Prostate gland (tissue), 2 donors: ENCODE data around the gene FXYD2. TPM values are rescaled to one million over a fixed set of nuclear protein-coding genes. Genes with fewer than 3 reads are reported as not detected.

Source experiments
- DNase-seq: peaks from one replicate; pipeline ENCODE4 v3.0.0-alpha.2; 2019; ENCODE audit warnings: low spot score
- H3K27ac ChIP-seq, 2 donors: fragments of 200-600 bp; sonication (generic); 2 replicates each; pipeline ENCODE4 v1.5.1; 2017 to 2019
- H3K27me3 ChIP-seq: fragments of 200-600 bp; sonication (generic); replicated peaks from 2 replicates; pipeline ENCODE4 v1.5.1; 2019; ENCODE audit not compliant: insufficient read depth
- H3K36me3 ChIP-seq, 2 donors: fragments of 200-600 bp; sonication (generic); 1 replicate in 1 of 2; 2 replicates in 1 of 2; pipeline versions ENCODE4 v1.5.1 to v1.8.1; 2017 to 2019
- H3K4me1 ChIP-seq: fragments of 200-600 bp; sonication (generic); replicated peaks from 2 replicates; pipeline ENCODE4 v1.5.1; 2019
- H3K4me3 ChIP-seq, 2 donors: fragments of 200-600 bp; sonication (generic); 2 replicates each; pipeline ENCODE4 v1.5.1; 2017 to 2019
- H3K9me3 ChIP-seq: fragments of 200-600 bp; sonication (generic); 2 replicates; pipeline ENCODE4 v1.5.1; 2017
- CTCF ChIP-seq, 4 experiments: fragments of 200-600 bp in 2 of 4; fragments of 450-650 bp in 2 of 4; sonication (generic) in 2 of 4; IDR thresholded peaks; 1 replicate in 3 of 4; 2 replicates in 1 of 4; pipeline ENCODE4 v1.5.1; 2016 to 2019; ENCODE audit warnings: antibody characterized with exemption in 4 of 4, mild to moderate bottlenecking in 2 of 4, moderate library complexity in 2 of 4
- POLR2A ChIP-seq: fragments of 450-650 bp; IDR thresholded peaks from one replicate; pipeline ENCODE4 v1.6.1; 2016; ENCODE audit warnings: antibody characterized with exemption, mild to moderate bottlenecking
- POLR2AphosphoS5 ChIP-seq: sonication (generic); formaldehyde crosslinking; IDR thresholded peaks from one replicate; pipeline ENCODE4 v1.6.1; 2017; ENCODE audit warnings: antibody characterized with exemption
- WGBS: methylation state at CpG from one replicate; pipeline ENCODE4 v1.1.5; 2018; 5-methylcytosine and 5-hydroxymethylcytosine counted together
- intact Hi-C: fragments of 100-400 bp; cut with DNase I; formaldehyde crosslinking; loops from one replicate; pipeline ENCODE4 v1.14.2; 2022
- total RNA-seq, 2 donors: library from RNA; depleted of rRNA; stranded (reverse); fragments of >200 nt; gene quantifications; one replicate each; pipeline ENCODE4 v1.1.0, GENCODE V29; 2016

Gene FXYD2
- total RNA-seq, 2 donors from 2014 or later = 0.87 to 1.8 TPM

GRCh38 chr11:117855186-117855845 lies 30.8 kb upstream of the FXYD2 start:
- no peak for DNase-seq
- 58% methylated on average over 12 of the region's 12 CpGs for WGBS
- Histone ChIP-seq H3K4me1 (no peaks in the 10 kb centered on the region), H3K36me3 (no peaks in the 10 kb centered on the region), H3K9me3 (no peaks in the 10 kb centered on the region), H3K27ac (no peak overlapping the region), H3K27me3 (no peaks in the 10 kb centered on the region), H3K4me3 (no peak overlapping the region)
- intact Hi-C loops = no loop called here
- no peak for TF ChIP-seq POLR2AphosphoS5
- no peak for TF ChIP-seq POLR2A
- TF ChIP-seq CTCF (IDR thresholded peaks at IDR 0.05) = no peak

- WGBS = 66% methylated on average over 3 of the region's 3 CpGs
- no peaks in the 10 kb centered on the region for H3K4me1 ChIP-seq
- no peaks in the 10 kb centered on the region for H3K36me3 ChIP-seq
- H3K9me3 ChIP-seq = no peaks in the 10 kb centered on the region
- H3K27me3 ChIP-seq = no peaks in the 10 kb centered on the region
- intact Hi-C loops = no loop called here
- no peak for DNase-seq
- TF ChIP-seq CTCF (IDR thresholded peaks at IDR 0.05) = no peak
- TF ChIP-seq POLR2AphosphoS5 = no peak
- TF ChIP-seq POLR2A = no peak
- H3K4me3 ChIP-seq = no peak overlapping the region
- H3K27ac ChIP-seq = no peak overlapping the region
Observed at GRCh38 chr11:117852309-117852708, 27.8 kb upstream of the FXYD2 start.

- no peak for DNase-seq
- intact Hi-C loops = no loop called here
- 84% methylated on average over 3 of the region's 3 CpGs for WGBS
Observed at GRCh38 chr11:117851852-117852251, 27.3 kb upstream of the FXYD2 start.

GRCh38 chr11:117851106-117851505 lies 26.6 kb upstream of the FXYD2 start:
- no peaks in the 10 kb centered on the region for H3K27me3 ChIP-seq
- H3K9me3 ChIP-seq = no peaks in the 10 kb centered on the region
- TF ChIP-seq CTCF (IDR thresholded peaks at IDR 0.05) = no peak
- TF ChIP-seq POLR2A = no peak
- TF ChIP-seq POLR2AphosphoS5 = no peak
- no peak overlapping the region for H3K4me3 ChIP-seq
- H3K36me3 ChIP-seq = no peaks in the 10 kb centered on the region
- 67% methylated on average over 3 of the region's 3 CpGs for WGBS
- DNase-seq = no peak
- no peaks in the 10 kb centered on the region for H3K4me1 ChIP-seq
- no peak overlapping the region for H3K27ac ChIP-seq
- intact Hi-C loops = no loop called here

More at GRCh38 chr11:117851852-117852251, 27.3 kb upstream of the FXYD2 start:
- TF ChIP-seq CTCF (IDR thresholded peaks at IDR 0.05) (no peak), POLR2AphosphoS5 (no peak), POLR2A (no peak)
- no peaks in the 10 kb centered on the region for H3K27me3 ChIP-seq
- no peak overlapping the region for H3K4me3 ChIP-seq
- no peaks in the 10 kb centered on the region for H3K9me3 ChIP-seq
- H3K36me3 ChIP-seq = no peaks in the 10 kb centered on the region
- no peak overlapping the region for H3K27ac ChIP-seq
- no peaks in the 10 kb centered on the region for H3K4me1 ChIP-seq

- Histone ChIP-seq H3K4me3 (no peak overlapping the region), H3K9me3 (no peaks in the 10 kb centered on the region), H3K36me3 (no peaks in the 10 kb centered on the region), H3K27me3 (no peaks in the 10 kb centered on the region), H3K4me1 (no peaks in the 10 kb centered on the region), H3K27ac (no peak overlapping the region)
- no peak for DNase-seq
- TF ChIP-seq POLR2AphosphoS5 (no peak), CTCF (IDR thresholded peaks at IDR 0.05) (no peak), POLR2A (no peak)
- 82% methylated on average over 6 of the region's 6 CpGs for WGBS
- intact Hi-C loops = loop anchor here (10.0 kb wide), 1 partner anchor 205 kb away; no protein-coding TSS in a partner anchor
Observed at GRCh38 chr11:117849781-117850414, 25.4 kb upstream of the FXYD2 start.
